DMS 273 (cell line): ENCODE data around the gene PFDN1.
A peak's percentile ranks its signal among the peaks of the same experiment; 100 is the strongest.
"Not testable (repeated sequence)": the region's sequence is repeated elsewhere in the genome, so short reads cannot be mapped to it uniquely, and the experiment has no call there.

Source experiments
- DNase-seq: peaks from one replicate; lab custom pipeline; 2025; ENCODE audit not compliant: unreplicated experiment; lab: John Stamatoyannopoulos, UW

PFDN1 gene, protein sequence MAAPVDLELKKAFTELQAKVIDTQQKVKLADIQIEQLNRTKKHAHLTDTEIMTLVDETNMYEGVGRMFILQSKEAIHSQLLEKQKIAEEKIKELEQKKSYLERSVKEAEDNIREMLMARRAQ

GRCh38 chr5:140302786-140303639 lies at the start of gene PFDN1:
PFDN1 (minus strand) TSS chr5:140303101; CDS start chr5:140303073, 28 bp downstream.
- DNase-seq, result peak; percentile 98

GRCh38 chr5:140351609-140352334 lies 48.9 kb upstream of the PFDN1 start:
- DNase-seq, result peak; percentile 88

DNA sequence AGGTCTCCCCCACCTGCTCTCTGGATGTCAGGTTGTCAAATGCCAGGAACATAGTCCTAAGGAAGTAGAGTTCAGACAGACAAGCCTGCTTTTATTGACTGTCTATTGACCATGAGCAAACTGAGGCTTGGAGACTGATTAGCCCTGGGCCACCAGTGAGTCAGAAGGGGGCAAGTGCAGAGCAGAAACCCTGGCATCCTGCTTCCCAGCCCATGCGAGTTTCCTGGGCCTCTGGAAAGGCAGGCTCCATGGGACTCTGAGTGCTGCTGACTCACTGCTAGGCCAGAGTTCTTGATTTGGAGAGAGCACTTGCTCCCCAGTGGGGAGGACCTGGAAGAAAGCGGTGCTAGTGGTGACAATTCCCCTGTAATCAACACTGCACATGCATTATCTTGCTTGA lies 46.3 kb upstream of the PFDN1 start:
- DNase-seq, result no peak

DNA sequence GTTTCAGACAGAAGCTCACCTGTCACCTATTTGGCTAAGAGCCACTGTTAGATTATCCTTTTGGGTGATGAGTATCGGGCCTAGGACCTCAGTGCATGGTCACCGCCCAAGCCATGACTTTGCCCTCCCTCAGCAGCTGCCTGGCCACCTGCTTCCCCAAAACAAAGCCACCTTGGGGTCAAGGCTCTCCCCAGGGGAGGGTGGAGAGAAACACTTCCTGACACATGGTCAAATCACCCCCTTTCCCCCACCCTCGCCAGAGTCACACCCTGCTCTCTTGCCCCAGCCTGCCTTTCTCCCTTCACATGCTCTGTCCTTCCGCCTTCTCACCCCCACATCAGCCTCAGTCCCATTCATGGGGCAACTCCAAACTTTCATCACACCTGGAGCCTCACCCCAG lies 45.2 kb upstream of the PFDN1 start:
- DNase-seq, result no peak

DNA sequence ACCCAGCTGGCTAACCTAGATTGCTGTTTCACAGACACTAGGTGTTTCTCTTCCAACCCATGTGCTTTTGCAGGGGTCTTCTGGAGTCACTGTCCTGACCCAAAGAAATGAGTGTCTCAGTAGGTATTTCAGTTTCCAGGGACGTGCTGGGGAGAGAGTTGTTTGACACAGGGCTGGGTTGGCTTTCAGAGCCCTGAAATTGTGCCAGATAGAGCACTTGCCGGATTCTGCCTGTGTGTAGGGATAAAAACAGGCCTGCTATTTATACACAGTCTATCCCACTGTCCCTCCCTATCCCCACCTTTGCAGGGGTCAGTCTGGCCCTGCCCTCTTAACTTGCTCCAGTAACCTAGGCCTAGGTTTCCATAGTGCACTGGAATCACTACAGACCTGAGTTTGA lies 44.5 kb upstream of the PFDN1 start:
- DNase-seq, result no peak

GRCh38 chr5:140346348-140347221 lies 43.7 kb upstream of the PFDN1 start, which contains the start of gene HBEGF:
HBEGF (minus strand) TSS chr5:140346603; CDS start chr5:140346328, 275 bp downstream.
- DNase-seq, result peak; percentile 92

DNA sequence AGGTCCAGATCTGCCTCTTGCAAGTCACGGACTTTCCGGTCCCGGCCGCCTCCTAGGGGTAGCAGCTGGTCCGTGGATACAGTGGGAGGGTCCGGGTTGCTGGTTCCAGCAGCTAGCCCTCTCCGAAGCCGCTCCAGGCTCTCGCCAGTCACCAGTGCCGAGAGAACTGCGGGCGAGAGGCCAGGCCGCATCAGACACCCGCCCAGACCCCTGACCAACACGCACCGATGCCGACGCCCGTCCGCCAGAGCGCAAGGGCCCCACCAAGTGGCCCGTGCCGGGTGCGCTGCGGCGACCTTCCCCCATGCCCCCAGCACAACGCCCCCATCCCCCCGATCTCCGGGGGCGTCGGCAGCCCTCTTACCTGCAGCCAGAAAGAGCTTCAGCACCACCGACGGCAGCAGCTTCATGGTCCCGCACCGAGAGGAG lies 43.0 kb upstream of the PFDN1 start:
- DNase-seq, result peak; percentile 72

DNA sequence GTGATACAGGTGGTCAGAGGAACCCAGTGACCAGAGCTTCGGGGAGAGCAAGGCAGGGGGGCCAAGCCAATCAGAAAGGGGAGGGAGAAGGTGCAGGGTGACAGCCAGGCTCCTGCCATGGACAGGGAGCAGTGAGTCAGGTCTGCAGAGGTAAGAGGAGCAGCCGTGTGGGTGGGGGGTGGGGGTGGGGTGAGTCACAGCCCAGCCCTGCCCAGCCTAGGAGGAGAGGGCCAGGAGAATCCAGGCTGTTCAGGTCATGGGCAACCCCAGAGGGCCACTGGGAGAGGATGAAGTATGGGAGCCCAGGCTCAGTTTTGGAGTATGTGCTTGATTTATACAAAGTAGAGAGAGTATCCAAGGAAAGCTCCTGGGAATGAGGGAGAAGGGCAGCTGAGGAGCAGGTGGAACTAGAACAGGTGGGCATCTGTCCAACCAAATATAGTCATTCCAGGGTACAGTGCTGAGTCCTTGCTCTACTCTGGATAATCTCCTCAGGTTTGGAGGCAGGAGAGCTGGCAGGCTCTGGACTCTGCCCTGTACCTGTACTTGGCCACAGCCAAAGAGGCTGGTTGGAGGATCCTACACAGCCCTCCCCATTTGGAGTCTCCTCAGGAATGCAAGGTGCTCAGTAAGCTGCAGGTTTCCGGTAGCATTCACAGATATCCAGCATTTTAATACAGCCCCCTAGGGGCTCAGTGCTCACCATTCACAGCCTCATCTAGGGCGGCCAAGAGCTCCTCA lies 42.0 kb upstream of the PFDN1 start:
- DNase-seq, result no peak

DNA sequence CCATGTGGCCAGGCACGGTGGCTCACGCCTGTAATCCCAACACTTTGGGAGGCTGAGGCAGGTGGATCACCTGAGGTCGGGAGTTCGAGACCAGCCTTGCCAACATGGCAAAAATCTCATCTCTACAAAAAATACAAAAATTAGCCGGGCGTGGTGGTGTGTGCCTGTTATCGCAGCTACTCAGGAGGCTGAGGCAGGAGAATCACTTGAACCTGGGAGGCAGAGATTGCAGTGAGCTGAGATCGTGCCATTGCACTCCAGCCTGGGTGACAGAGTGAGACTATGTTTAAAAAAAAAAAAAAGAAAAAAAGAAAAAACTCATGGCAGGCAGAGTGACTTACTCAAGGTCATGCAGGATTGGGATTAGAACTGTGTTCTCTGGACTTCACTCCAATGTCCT lies 40.9 kb upstream of the PFDN1 start:
- not testable (repeated sequence) for DNase-seq

- no peak for DNase-seq
Observed at GRCh38 chr5:140342896-140343295, 40.0 kb upstream of the PFDN1 start.

DNA sequence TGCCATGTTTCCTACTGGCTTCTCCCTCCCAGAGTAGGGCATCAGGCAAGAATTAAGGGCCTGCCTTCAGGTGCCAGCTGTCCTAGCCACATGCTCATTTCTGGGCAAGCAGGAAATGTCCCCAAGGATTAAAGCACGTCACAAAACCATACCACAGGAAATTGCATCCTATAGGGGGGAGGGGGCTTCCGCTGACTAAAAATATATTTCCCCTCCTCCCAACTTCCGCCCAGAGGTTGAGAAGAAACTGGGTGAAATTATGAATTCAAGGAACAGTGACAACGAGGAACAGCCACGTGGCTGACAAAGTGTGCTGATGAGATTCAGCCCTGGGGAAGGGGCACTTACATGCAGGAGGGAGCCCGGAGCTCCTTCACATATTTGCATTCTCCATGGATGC lies 39.4 kb upstream of the PFDN1 start:
- no peak for DNase-seq

- DNase-seq, result no peak
Observed at GRCh38 chr5:140341591-140341990, 38.7 kb upstream of the PFDN1 start.

DNA sequence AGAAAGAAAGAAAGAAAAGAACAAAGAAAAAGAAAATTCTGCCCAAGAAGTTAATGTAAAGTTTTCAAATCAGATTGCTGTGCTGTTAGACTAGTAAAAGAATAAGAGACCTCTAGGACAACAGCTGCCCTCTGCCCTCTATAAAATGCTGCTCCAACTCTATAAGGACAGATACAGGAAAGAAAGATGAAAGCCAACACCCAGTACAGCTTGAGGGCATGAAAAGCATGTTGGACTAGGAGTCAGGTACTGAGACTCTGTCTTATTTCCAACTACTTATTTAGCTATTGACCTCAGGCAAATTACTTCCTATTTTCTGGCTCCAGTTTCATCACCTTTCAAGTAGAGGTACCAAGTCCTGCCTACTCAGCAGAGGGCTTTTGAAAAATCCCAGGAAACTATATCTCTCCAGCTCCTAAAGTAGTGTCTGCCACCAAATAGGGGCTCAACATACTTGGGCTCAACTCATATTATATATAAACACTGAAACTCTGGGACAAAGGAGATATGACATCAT lies 37.8 kb upstream of the PFDN1 start:
- no peak for DNase-seq

DNA sequence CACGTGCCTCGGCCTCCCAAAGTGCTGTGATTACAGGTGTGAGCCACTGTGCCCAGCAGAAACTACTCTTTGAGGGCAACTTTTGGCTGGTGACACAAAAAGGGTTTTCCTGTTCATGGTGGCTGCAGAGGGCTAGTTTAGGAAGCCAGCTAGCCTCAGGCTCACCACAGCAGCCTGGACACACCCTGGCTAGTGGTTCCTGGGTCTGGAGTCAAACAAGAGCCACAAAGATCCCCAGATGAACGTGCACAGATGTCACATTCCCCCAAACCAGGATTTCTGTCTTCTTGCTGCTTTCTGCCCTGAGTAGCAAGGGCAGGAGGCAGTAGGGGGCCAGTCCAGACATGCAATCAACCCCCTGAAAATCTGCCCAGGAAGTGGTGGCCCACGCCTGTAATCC lies 36.7 kb upstream of the PFDN1 start:
- no peak for DNase-seq

DNA sequence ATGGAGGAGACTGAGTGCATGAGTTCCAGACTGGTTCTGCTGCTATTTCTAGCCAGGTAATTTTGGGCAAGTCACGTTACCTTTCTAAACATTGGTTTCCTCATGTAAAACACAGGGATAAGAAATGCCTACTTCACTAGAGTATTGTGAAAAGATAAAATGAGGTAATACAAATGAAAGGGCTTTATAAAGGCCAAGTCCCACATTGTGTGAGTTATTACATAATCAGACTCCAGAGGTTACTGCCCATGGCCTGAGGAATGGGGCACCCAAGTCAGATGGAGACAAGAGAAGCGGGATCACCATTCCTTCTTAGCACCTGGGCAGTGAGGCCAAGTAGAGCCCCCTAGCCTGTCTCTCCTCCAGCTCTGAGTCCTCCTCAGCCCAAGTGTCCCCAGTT lies 36.0 kb upstream of the PFDN1 start:
- DNase-seq, result no peak

GRCh38 chr5:140338336-140338735 lies 35.4 kb upstream of the PFDN1 start:
- no peak for DNase-seq

DNA sequence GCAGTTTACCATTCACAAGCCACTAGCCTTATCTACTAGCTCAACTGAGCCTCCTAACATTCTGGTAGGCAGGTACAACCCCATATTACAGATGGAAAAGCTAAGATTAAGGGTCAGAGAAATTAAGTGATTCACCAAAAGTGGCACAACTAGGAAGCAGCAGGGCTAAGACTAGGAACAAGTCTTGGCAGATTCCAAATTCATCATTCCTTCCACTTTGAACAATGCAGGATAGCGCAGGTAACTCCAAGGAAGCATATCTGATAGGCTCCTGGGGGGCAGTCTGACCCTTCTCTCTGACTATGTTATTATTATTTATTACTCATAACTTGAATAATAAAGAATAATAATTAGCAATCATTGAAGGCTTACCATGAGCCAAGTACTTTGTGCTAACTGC lies 35.0 kb upstream of the PFDN1 start:
- no peak for DNase-seq

DNA sequence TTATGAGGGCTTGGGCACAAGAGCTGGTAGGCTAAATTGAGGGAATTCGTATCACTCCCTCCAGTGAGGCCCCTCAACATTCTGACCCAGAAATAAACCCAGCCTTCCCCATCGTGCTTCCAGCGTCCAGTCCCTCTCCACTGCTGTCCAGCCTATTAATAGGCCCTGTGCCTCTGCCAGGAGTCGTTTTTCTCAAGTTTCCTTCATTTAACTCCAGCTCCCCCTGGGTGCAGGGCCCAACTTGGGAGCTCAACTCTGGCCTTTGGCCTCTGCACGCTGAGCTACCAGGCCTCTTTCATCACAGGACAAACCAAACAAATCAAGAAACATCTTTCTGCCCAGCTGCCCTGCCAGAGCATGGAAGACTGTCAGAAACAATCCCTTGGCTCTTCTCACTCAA lies 33.5 kb upstream of the PFDN1 start:
- no peak for DNase-seq

- no peak for DNase-seq
Observed at GRCh38 chr5:140331638-140332037, 28.7 kb upstream of the PFDN1 start.
